C4-2B (cell line): ENCODE data around the gene RNF8.

Experiments used
- CTCF ChIP-seq: fragments of 450-650 bp; conservative IDR thresholded peaks from 2 replicates; pipeline ENCODE4 v1.5.1; 2017; ENCODE audit warnings: mild to moderate bottlenecking
- ZFX ChIP-seq: fragments of 450-650 bp; IDR thresholded peaks from 2 replicates; pipeline ENCODE4 v1.6.1; 2017

GRCh38 chr6:37438930-37439329 lies 85.1 kb downstream of the RNF8 start:
- no peak for TF ChIP-seq CTCF
- no peak for TF ChIP-seq ZFX
